Fibroblast of lung (primary cell): Measurements from ENCODE around the gene LAMB3.

ENCODE experiments used
- CTCF ChIP-seq, 2 donors: IDR thresholded peaks in 1 of 2; conservative IDR thresholded peaks in 1 of 2; 1 replicate in 1 of 2; 2 replicates in 1 of 2; pipeline ENCODE4 v1.5.1; 2011 to 2012; ENCODE audit warnings: low read length in 2 of 2, control low read depth in 1 of 2, inconsistent platforms in 1 of 2, low read depth in 1 of 2, mild to moderate bottlenecking in 1 of 2
- EZH2 ChIP-seq: IDR thresholded peaks from 2 replicates; pipeline ENCODE4 v1.5.1; 2012; ENCODE audit warnings: low read length, control low read depth, mild to moderate bottlenecking; ENCODE audit errors: missing control alignments

GRCh38 chr1:209577346-209577745 lies 74.9 kb downstream of the LAMB3 start:
- TF ChIP-seq CTCF (conservative IDR thresholded peaks at IDR 0.05 in 1 of 2, IDR thresholded peaks at IDR 0.05 in 1 of 2; ENCODE audit: low read depth in 1 of 2, low read length in 2 of 2) (no peak), EZH2 (no peak)
